Cardiac muscle cell (in vitro differentiated cells and primary cell): ENCODE results near the gene EMC9. TPM values are rescaled to one million over a fixed set of nuclear protein-coding genes. Genes with fewer than 3 reads are reported as not detected.

Experiments
- DNase-seq, 2 donors: peaks; one replicate each; pipeline versions ENCODE4 v3.0.0 to v3.0.0-alpha.2; 2010 to 2017; ENCODE audit warnings: low read depth in 1 of 2, low spot score in 1 of 2
- H3K27ac ChIP-seq: fragments of 200-600 bp; sonication (generic); 2 replicates; pipeline ENCODE4 v1.5.1; 2016
- H3K27me3 ChIP-seq: fragments of 200-600 bp; sonication (generic); 2 replicates; pipeline ENCODE4 v1.6.0; 2016; ENCODE audit warnings: control low read depth
- H3K36me3 ChIP-seq: fragments of 200-600 bp; sonication (generic); 2 replicates; pipeline ENCODE4 v1.5.1; 2016; ENCODE audit warnings: control low read depth
- H3K4me1 ChIP-seq: fragments of 200-600 bp; sonication (generic); 2 replicates; pipeline ENCODE4 v1.8.1; 2017; ENCODE audit warnings: low read depth, mild to moderate bottlenecking, mixed run types
- H3K4me3 ChIP-seq: fragments of 200-600 bp; sonication (generic); 2 replicates; pipeline ENCODE4 v1.5.1; 2016; ENCODE audit warnings: mild to moderate bottlenecking
- H3K9me3 ChIP-seq: fragments of 200-600 bp; sonication (generic); 2 replicates; pipeline ENCODE4 v1.5.1; 2017; ENCODE audit warnings: low read depth, mild to moderate bottlenecking, control low read depth
- CTCF ChIP-seq: IDR thresholded peaks from 2 replicates; pipeline ENCODE4 v1.5.1; 2012; ENCODE audit warnings: low read depth, mild to moderate bottlenecking, low read length
- polyA plus RNA-seq: library from polyadenylated mRNA; unstranded; fragments of >200 nt; fragmentation: Nextera tagmentation; extraction: Ambion mirVana; gene quantifications from 2 replicates; pipeline ENCODE4 v1.2.1, GENCODE V29; 2016
- total RNA-seq: library from RNA; depleted of rRNA; stranded (reverse); fragments of >200 nt; gene quantifications from 2 replicates; pipeline ENCODE4 v1.2.3, GENCODE V29; 2016

EMC9 gene
- total and polyA plus RNA-seq, 2 experiments from 2014 or later, result 69.3 to 82.3 TPM

GRCh38 chr14:24113801-24114531 lies 27.4 kb downstream of the EMC9 start:
- peak; percentile 85 to 91 for DNase-seq
- Histone ChIP-seq H3K4me1 (peaks cover 11% of the 10 kb centered on the region), H3K36me3 (peaks cover 18% of the 10 kb centered on the region), H3K9me3 (no peaks in the 10 kb centered on the region), H3K27ac (peak overlapping the region; percentile 92), H3K27me3 (no peaks in the 10 kb centered on the region), H3K4me3 (peak overlapping the region; percentile 44)
- no peak for TF ChIP-seq CTCF

- peak overlapping the region; percentile 44 for H3K4me3 ChIP-seq
- H3K36me3 ChIP-seq, result peaks cover 12% of the 10 kb centered on the region
- no peaks in the 10 kb centered on the region for H3K9me3 ChIP-seq
- TF ChIP-seq CTCF, result no peak
- peak overlapping the region; percentile 92 for H3K27ac ChIP-seq
- peaks cover 11% of the 10 kb centered on the region for H3K4me1 ChIP-seq
- no peaks in the 10 kb centered on the region for H3K27me3 ChIP-seq
- no peak for DNase-seq
Measured at GRCh38 chr14:24113379-24113800, 28.0 kb downstream of the EMC9 start.

GRCh38 chr14:24110523-24110922 lies 30.9 kb downstream of the EMC9 start:
- no peak overlapping the region for H3K27ac ChIP-seq
- DNase-seq, result no peak
- no peaks in the 10 kb centered on the region for H3K36me3 ChIP-seq
- H3K4me1 ChIP-seq, result no peaks in the 10 kb centered on the region
- no peak overlapping the region for H3K4me3 ChIP-seq
- no peak for TF ChIP-seq CTCF
- no peaks in the 10 kb centered on the region for H3K27me3 ChIP-seq
- H3K9me3 ChIP-seq, result no peaks in the 10 kb centered on the region

- Histone ChIP-seq H3K27ac (no peak overlapping the region), H3K9me3 (no peaks in the 10 kb centered on the region), H3K4me3 (no peak overlapping the region), H3K4me1 (no peaks in the 10 kb centered on the region), H3K27me3 (no peaks in the 10 kb centered on the region), H3K36me3 (no peaks in the 10 kb centered on the region)
- no peak for TF ChIP-seq CTCF
- DNase-seq, result no peak
Measured at GRCh38 chr14:24110060-24110459, 31.3 kb downstream of the EMC9 start.

- Histone ChIP-seq H3K4me3 (no peak overlapping the region), H3K4me1 (no peaks in the 10 kb centered on the region), H3K9me3 (no peaks in the 10 kb centered on the region), H3K36me3 (no peaks in the 10 kb centered on the region), H3K27me3 (no peaks in the 10 kb centered on the region), H3K27ac (no peak overlapping the region)
- DNase-seq, result no peak
- TF ChIP-seq CTCF, result no peak
Measured at GRCh38 chr14:24108336-24108874, 33.0 kb downstream of the EMC9 start.
